Heart left ventricle (tissue), 16 donors: ENCODE measurements around the gene XXYLT1. TPM values are rescaled to one million over a fixed set of nuclear protein-coding genes. Genes with fewer than 3 reads are reported as not detected.

Source experiments
- ATAC-seq, 4 donors: fragments of 200-7000 bp; cut with Tn5 transposase; one replicate each; pipeline ENCODE4 v1.9.1; 2020 to 2022; ENCODE audit warnings: moderate library complexity in 4 of 4, mild to moderate bottlenecking in 3 of 4, moderate number of reproducible peaks in 1 of 4
- DNase-seq, 5 donors: peaks; one replicate each; pipeline ENCODE4 v3.0.0-alpha.2; 2020
- H3K27ac ChIP-seq, 12 donors: fragments of 200-600 bp; sonication (generic) in 4 of 12; one replicate each; pipeline versions ENCODE4 v1.5.0 to v1.8.0; 2016 to 2022; ENCODE audit warnings: mild to moderate bottlenecking in 2 of 12
- H3K27me3 ChIP-seq, 9 donors: fragments of 200-600 bp; sonication (generic) in 2 of 9; one replicate each; pipeline versions ENCODE4 v1.5.1 to v1.8.0; 2016 to 2022; ENCODE audit warnings: mild to moderate bottlenecking in 3 of 9
- H3K36me3 ChIP-seq, 9 donors: fragments of 200-600 bp; sonication (generic) in 2 of 9; one replicate each; pipeline versions ENCODE4 v1.5.0 to v1.8.0; 2018 to 2022; ENCODE audit warnings: mild to moderate bottlenecking in 2 of 9
- H3K4me1 ChIP-seq, 12 donors: fragments of 200-600 bp; sonication (generic) in 4 of 12; one replicate each; pipeline versions ENCODE4 v1.5.0 to v1.8.0; 2016 to 2022; ENCODE audit warnings: mild to moderate bottlenecking in 3 of 12
- H3K4me3 ChIP-seq, 12 donors: fragments of 200-600 bp; sonication (generic) in 4 of 12; one replicate each; pipeline versions ENCODE4 v1.5.0 to v1.8.0; 2017 to 2022; ENCODE audit warnings: mild to moderate bottlenecking in 9 of 12, moderate library complexity in 4 of 12
- H3K9me3 ChIP-seq, 12 donors: fragments of 200-600 bp; sonication (generic) in 4 of 12; one replicate each; pipeline versions ENCODE4 v1.5.0 to v1.8.0; 2016 to 2022; ENCODE audit warnings: mild to moderate bottlenecking in 1 of 12
- CTCF ChIP-seq, 12 donors: fragments of 200-600 bp; sonication (generic) in 4 of 12; IDR thresholded peaks; one replicate each; pipeline versions ENCODE4 v1.5.0 to v1.8.0; 2018 to 2022; ENCODE audit warnings: antibody characterized with exemption in 12 of 12, mild to moderate bottlenecking in 5 of 12
- POLR2A ChIP-seq, 2 donors: fragments of 450-650 bp; IDR thresholded peaks; one replicate each; pipeline ENCODE4 v1.6.1; 2017; ENCODE audit warnings: antibody characterized with exemption in 2 of 2, mild to moderate bottlenecking in 2 of 2, moderate library complexity in 2 of 2
- WGBS, 4 donors: extraction: QIAGEN DNeasy Blood & Tissue Kit in 2 of 4; methylation state at CpG; one replicate each; pipeline versions ENCODE4 v1.1.5 to v1.1.7; 2013 to 2018; 5-methylcytosine and 5-hydroxymethylcytosine counted together
- intact Hi-C, 10 donors: fragments of 100-400 bp; cut with DNase I; formaldehyde crosslinking; loops; one replicate each; pipeline versions ENCODE4 v1.11.1 to v1.14.2; 2022
- polyA plus RNA-seq, 2 donors: library from polyadenylated mRNA; stranded (reverse); fragments of 200-250 nt; gene quantifications; one replicate each; pipeline ENCODE4 v1.2.3, GENCODE V29; 2013
- total RNA-seq, 9 donors: library from RNA; depleted of rRNA in 2 of 9; stranded (reverse); fragments of >200 nt in 2 of 9; fragmentation: NEBNext Ultra II Directional in 3 of 9; extraction: Animal tissue kit (Norgen Biotek cat#: 25700) in 3 of 9; gene quantifications; one replicate each; pipeline versions ENCODE4 v1.1.0 to v1.2.4, GENCODE V29; 2016 to 2023
- donor health status: ischemic (EF 13 %, LVEDD 7.1; RV severe dilation, severe dysfunction).
- donor health status: healthy with polysubstance abuse.
- donor health status: DM: no; HTN: yes; CAD: no.
- donor health status: DM: no; HTN: no; CAD: no.
- donor health status: ischemic (EF 25% LVEDD 6.9; RV normal size, moderate dysfunction).
- donor health status: ischemic (EF 25% LVEDD 5.7; RV mildly dilated, moderate dysfunction).
- donor health status: healthy.
- donor health status: DM: yes; HTN: yes; CAD: no.
- donor health status: ischemic (EF 35%, LVEDD 5.7; RV mildly dilated, moderate dysfunction).
- donor health status: nonischemic (EF 11% LVEDD 7.7; RV severe dilation, severe dysfunction).
- donor health status: DM: yes; HTN: yes; CAD: no.
- donor health status: PGD.
- donor health status: ischemic (EF 29% LVEDD 5.4; RV normal size, mild dysfunction).
- donor health status: nonischemic (EF 23%, LVEDD 6.1; RV moderate dilation, normal function).

The XXYLT1 gene
- total and polyA plus RNA-seq, 11 donors: 1.9 to 8.6 (median 4.8) TPM

- WGBS, 4 donors: 73 to 78% (median 76%) methylated on average over 16 of the region's 16 CpGs
- Histone ChIP-seq H3K9me3 (no peaks in the 10 kb centered on the region), H3K4me1 (peaks cover 0 to 8% (median 0%) of the 10 kb centered on the region in 12 donors), H3K36me3 (no peaks in the 10 kb centered on the region), H3K4me3 (no peak overlapping the region), H3K27me3 (no peaks in the 10 kb centered on the region), H3K27ac (no peak overlapping the region)
- DNase-seq (no peak), ATAC-seq (peak in 3 of 4 donors; percentile 57 to 66 (median 62))
- intact Hi-C loops: no loop called here
- TF ChIP-seq POLR2A (IDR thresholded peaks at IDR 0.05): no peak
- no peak for TF ChIP-seq CTCF (IDR thresholded peaks at IDR 0.05)
These were observed 222.7 kb downstream of the XXYLT1 start for GRCh38 chr3:195048059-195048905.

- Histone ChIP-seq H3K27ac (no peak overlapping the region), H3K9me3 (no peaks in the 10 kb centered on the region), H3K27me3 (no peaks in the 10 kb centered on the region), H3K4me1 (peaks cover 0 to 8% (median 0%) of the 10 kb centered on the region in 12 donors), H3K36me3 (no peaks in the 10 kb centered on the region), H3K4me3 (no peak overlapping the region)
- no peak for ATAC-seq
- TF ChIP-seq CTCF (IDR thresholded peaks at IDR 0.05): no peak
- TF ChIP-seq POLR2A (IDR thresholded peaks at IDR 0.05): no peak
- DNase-seq: no peak
- WGBS, 4 donors: 80 to 86% (median 84%) methylated on average over 3 of the region's 3 CpGs
- intact Hi-C loops: no loop called here
These were observed 223.4 kb downstream of the XXYLT1 start for GRCh38 chr3:195047536-195047935.

GRCh38 chr3:195046441-195046840, 224.5 kb downstream of the XXYLT1 start:
- ATAC-seq (no peak), DNase-seq (no peak)
- Histone ChIP-seq H3K36me3 (no peaks in the 10 kb centered on the region), H3K4me1 (peaks cover 0 to 8% (median 0%) of the 10 kb centered on the region in 12 donors), H3K4me3 (no peak overlapping the region), H3K27me3 (no peaks in the 10 kb centered on the region), H3K9me3 (no peaks in the 10 kb centered on the region), H3K27ac (no peak overlapping the region)
- WGBS, 4 donors: 86 to 95% (median 88%) methylated on average over 4 to 6 of the region's 6 CpGs
- intact Hi-C loops: no loop called here
- TF ChIP-seq POLR2A (IDR thresholded peaks at IDR 0.05) (no peak), CTCF (IDR thresholded peaks at IDR 0.05) (no peak)

GRCh38 chr3:195045481-195046210, 225.3 kb downstream of the XXYLT1 start:
- WGBS, 4 donors: 82 to 93% (median 89%) methylated on average over 12 to 17 of the region's 17 CpGs
- Histone ChIP-seq H3K4me1 (peaks cover 0 to 8% (median 0%) of the 10 kb centered on the region in 12 donors), H3K27me3 (no peaks in the 10 kb centered on the region), H3K36me3 (no peaks in the 10 kb centered on the region), H3K27ac (no peak overlapping the region), H3K9me3 (no peaks in the 10 kb centered on the region), H3K4me3 (no peak overlapping the region)
- DNase-seq (no peak), ATAC-seq (no peak)
- no peak for TF ChIP-seq POLR2A (IDR thresholded peaks at IDR 0.05)
- TF ChIP-seq CTCF (IDR thresholded peaks at IDR 0.05): no peak
- intact Hi-C loops: no loop called here
